ENCODE data around the gene HPCA. TPM values are rescaled to one million over a fixed set of nuclear protein-coding genes. Genes with fewer than 3 reads are reported as not detected.

The HPCA gene
- total RNA-seq, 2 experiments from 2014 or later = not detected

- H3K9me3 ChIP-seq (ENCODE audit: control insufficient read depth in 1 of 2, insufficient read depth in 1 of 2, low read length in 2 of 2) = peaks cover 0 to 12% of the 10 kb centered on the region in 2 experiments
- H3K4me3 ChIP-seq (ENCODE audit: low read length) = peak overlapping the region; percentile 25
- ChIA-PET POLR2A (no interaction called here), CTCF (no interaction called here)
- H3K9me3 Mint-ChIP-seq = no peaks in the 10 kb centered on the region
- intact Hi-C loops (cut with DNase I, micrococcal nuclease) = no loop called here
- H3K27me3 Mint-ChIP-seq = peaks cover 81% of the 10 kb centered on the region
- no peak overlapping the region for H3K27ac Mint-ChIP-seq
- DNase-seq (no peak), ATAC-seq (ENCODE audit: poor library complexity) (no peak)
- peaks cover 12% of the 10 kb centered on the region for H3K4me1 ChIP-seq (ENCODE audit: insufficient read depth, low read length)
- no peak for TF ChIP-seq CTCF (IDR thresholded peaks at IDR 0.05)
- H3K4me3 Mint-ChIP-seq = peak overlapping the region; percentile 51
- H3K36me3 Mint-ChIP-seq (ENCODE audit: low read depth) = no peaks in the 10 kb centered on the region
- no peaks in the 10 kb centered on the region for H3K36me3 ChIP-seq (ENCODE audit: insufficient read depth, low read length)
- no peak overlapping the region for H3K27ac ChIP-seq (ENCODE audit: low read depth in 1 of 2, low read length in 2 of 2)
- peaks cover 30 to 53% of the 10 kb centered on the region in 2 experiments for H3K27me3 ChIP-seq (ENCODE audit: control insufficient read depth in 1 of 2, insufficient read depth in 2 of 2, low read length in 2 of 2)
- peaks cover 10% of the 10 kb centered on the region for H3K4me1 Mint-ChIP-seq (ENCODE audit: low read depth)
These were observed 14.2 kb downstream of the HPCA start for GRCh38 chr1:32900371-32900955.

- Mint-ChIP-seq H3K27ac (no peak within 1 kb of the TSS), H3K27me3 (peaks cover 75% of the 10 kb centered on the region), H3K4me3 (peak within 1 kb of the TSS; percentile 62), H3K9me3 (no peaks in the 10 kb centered on the region), H3K36me3 (ENCODE audit: low read depth) (no peaks in the 10 kb centered on the region), H3K4me1 (ENCODE audit: low read depth) (peaks cover 6% of the 10 kb centered on the region)
- Histone ChIP-seq H3K4me3 (ENCODE audit: low read length) (peak within 1 kb of the TSS; percentile 25), H3K4me1 (ENCODE audit: insufficient read depth, low read length) (peaks cover 12% of the 10 kb centered on the region), H3K27ac (ENCODE audit: low read depth in 1 of 2, low read length in 2 of 2) (no peak within 1 kb of the TSS), H3K27me3 (ENCODE audit: control insufficient read depth in 1 of 2, insufficient read depth in 2 of 2, low read length in 2 of 2) (peaks cover 30 to 46% of the 10 kb centered on the region in 2 experiments), H3K9me3 (ENCODE audit: control insufficient read depth in 1 of 2, insufficient read depth in 1 of 2, low read length in 2 of 2) (peaks cover 0 to 12% of the 10 kb centered on the region in 2 experiments), H3K36me3 (ENCODE audit: insufficient read depth, low read length) (no peaks in the 10 kb centered on the region)
- no peak for TF ChIP-seq CTCF (IDR thresholded peaks at IDR 0.05)
- POLR2A ChIA-PET = no interaction called here
- CTCF ChIA-PET = no interaction called here
- peak; percentile 48 for ATAC-seq (ENCODE audit: poor library complexity)
- intact Hi-C loops (cut with DNase I, micrococcal nuclease) = no loop called here
- DNase-seq = peak in 3 of 14 experiments; percentile 8 to 36 (median 29)
These were observed 14.9 kb downstream of the HPCA start, which contains the start of gene TMEM54 for GRCh38 chr1:32900956-32901822. TSS of gene TMEM54 (minus strand) at chr1:32901389. CDS start at chr1:32901238, 151 bp downstream.

- Mint-ChIP-seq H3K4me3 (peak overlapping the region; percentile 62), H3K27me3 (peaks cover 67% of the 10 kb centered on the region), H3K27ac (no peak overlapping the region), H3K36me3 (ENCODE audit: low read depth) (no peaks in the 10 kb centered on the region), H3K4me1 (ENCODE audit: low read depth) (peaks cover 4% of the 10 kb centered on the region), H3K9me3 (no peaks in the 10 kb centered on the region)
- Histone ChIP-seq H3K4me3 (ENCODE audit: low read length) (peak overlapping the region; percentile 24), H3K9me3 (ENCODE audit: control insufficient read depth in 1 of 2, insufficient read depth in 1 of 2, low read length in 2 of 2) (peaks cover 0 to 12% of the 10 kb centered on the region in 2 experiments), H3K27me3 (ENCODE audit: control insufficient read depth in 1 of 2, insufficient read depth in 2 of 2, low read length in 2 of 2) (peaks cover 30 to 38% of the 10 kb centered on the region in 2 experiments), H3K27ac (ENCODE audit: low read depth in 1 of 2, low read length in 2 of 2) (no peak overlapping the region), H3K36me3 (ENCODE audit: insufficient read depth, low read length) (no peaks in the 10 kb centered on the region), H3K4me1 (ENCODE audit: insufficient read depth, low read length) (peaks cover 12% of the 10 kb centered on the region)
- intact Hi-C loops (cut with DNase I, micrococcal nuclease) = no loop called here
- POLR2A ChIA-PET = no interaction called here
- no peak for TF ChIP-seq CTCF (IDR thresholded peaks at IDR 0.05)
- CTCF ChIA-PET = no interaction called here
- no peak for ATAC-seq (ENCODE audit: poor library complexity)
- DNase-seq = no peak
These were observed 15.7 kb downstream of the HPCA start for GRCh38 chr1:32901823-32902534.
